ENCODE data around the gene CCDC24. TPM values are rescaled to one million over a fixed set of nuclear protein-coding genes. Genes with fewer than 3 reads are reported as not detected.

CCDC24 gene
- total RNA-seq, result 4.9 and 5.5 TPM in 2 replicates
- long read RNA-seq, result 0 reads

GRCh38 chr1:43991476-43992231 is at the start of gene CCDC24:
CCDC24 (plus strand) TSS chr1:43991599; CDS start chr1:43991879, 280 bp downstream.
- TF ChIP-seq, protein P1, sequence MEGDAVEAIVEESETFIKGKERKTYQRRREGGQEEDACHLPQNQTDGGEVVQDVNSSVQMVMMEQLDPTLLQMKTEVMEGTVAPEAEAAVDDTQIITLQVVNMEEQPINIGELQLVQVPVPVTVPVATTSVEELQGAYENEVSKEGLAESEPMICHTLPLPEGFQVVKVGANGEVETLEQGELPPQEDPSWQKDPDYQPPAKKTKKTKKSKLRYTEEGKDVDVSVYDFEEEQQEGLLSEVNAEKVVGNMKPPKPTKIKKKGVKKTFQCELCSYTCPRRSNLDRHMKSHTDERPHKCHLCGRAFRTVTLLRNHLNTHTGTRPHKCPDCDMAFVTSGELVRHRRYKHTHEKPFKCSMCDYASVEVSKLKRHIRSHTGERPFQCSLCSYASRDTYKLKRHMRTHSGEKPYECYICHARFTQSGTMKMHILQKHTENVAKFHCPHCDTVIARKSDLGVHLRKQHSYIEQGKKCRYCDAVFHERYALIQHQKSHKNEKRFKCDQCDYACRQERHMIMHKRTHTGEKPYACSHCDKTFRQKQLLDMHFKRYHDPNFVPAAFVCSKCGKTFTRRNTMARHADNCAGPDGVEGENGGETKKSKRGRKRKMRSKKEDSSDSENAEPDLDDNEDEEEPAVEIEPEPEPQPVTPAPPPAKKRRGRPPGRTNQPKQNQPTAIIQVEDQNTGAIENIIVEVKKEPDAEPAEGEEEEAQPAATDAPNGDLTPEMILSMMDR (conservative IDR thresholded peaks at IDR 0.05), result no peak
- peak; percentile 56 for DNase-seq (ENCODE audit: low read depth, low spot score)
- H3K9me3 Mint-ChIP-seq, result no peaks in the 10 kb centered on the region
- no peaks in the 10 kb centered on the region for H3K36me3 Mint-ChIP-seq (ENCODE audit: low read depth)
- peaks cover 23% of the 10 kb centered on the region for H3K4me1 Mint-ChIP-seq
- H3K27me3 Mint-ChIP-seq (ENCODE audit: low read depth), result peaks cover 4% of the 10 kb centered on the region
- H3K4me3 Mint-ChIP-seq, result peak within 1 kb of the TSS; percentile 90
- H3K27ac Mint-ChIP-seq (ENCODE audit: unreplicated experiment), result peak within 1 kb of the TSS; percentile 83

DNA sequence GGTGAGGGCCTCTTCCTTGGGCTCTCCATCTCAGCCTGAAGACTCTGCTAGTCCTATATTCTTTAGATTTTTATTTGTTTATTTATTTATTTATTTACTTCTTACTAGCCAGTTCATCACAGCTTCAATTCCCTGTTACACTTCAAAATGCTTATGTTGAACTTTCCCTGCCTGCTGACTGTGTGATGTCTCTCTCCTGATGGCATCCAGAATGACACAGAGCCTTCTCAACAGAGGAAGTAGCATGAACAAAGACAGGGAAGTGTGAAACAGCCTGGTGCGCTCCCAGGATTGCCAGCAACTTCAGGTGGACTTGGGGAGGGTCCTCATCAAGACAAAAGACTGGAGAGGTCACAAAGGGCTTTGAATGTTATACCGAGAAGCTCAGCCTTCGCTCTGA is 49.0 kb upstream of the CCDC24 start:
- Mint-ChIP-seq H3K27me3 (ENCODE audit: low read depth) (peaks cover 17% of the 10 kb centered on the region), H3K4me3 (no peak overlapping the region), H3K9me3 (no peaks in the 10 kb centered on the region), H3K4me1 (peaks cover 9% of the 10 kb centered on the region), H3K27ac (ENCODE audit: unreplicated experiment) (no peak overlapping the region), H3K36me3 (ENCODE audit: low read depth) (no peaks in the 10 kb centered on the region)
- no peak for DNase-seq (ENCODE audit: low read depth, low spot score)
- TF ChIP-seq, protein P1 (conservative IDR thresholded peaks at IDR 0.05), result no peak

DNA sequence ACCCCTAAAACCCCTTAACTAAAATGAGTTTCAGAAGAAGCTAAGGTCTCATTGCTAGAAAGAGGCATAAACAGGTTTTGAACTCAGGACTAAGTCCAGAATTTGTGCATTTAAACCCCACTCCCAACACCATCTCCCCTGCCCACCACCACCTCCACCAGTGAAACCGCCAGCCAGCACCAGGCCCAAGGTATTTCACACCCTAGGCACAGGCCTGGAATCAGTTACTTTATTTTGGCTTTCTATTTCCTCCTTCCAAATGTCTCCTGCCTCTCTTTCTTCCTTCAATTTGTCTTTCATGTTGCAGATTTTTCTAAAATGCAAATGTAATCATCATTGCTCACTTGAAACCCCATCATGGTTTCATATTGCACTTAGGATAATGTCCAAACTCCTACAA is 46.5 kb upstream of the CCDC24 start:
- no peak overlapping the region for H3K4me3 Mint-ChIP-seq
- no peak for DNase-seq (ENCODE audit: low read depth, low spot score)
- H3K36me3 Mint-ChIP-seq (ENCODE audit: low read depth), result no peaks in the 10 kb centered on the region

GRCh38 chr1:43945674-43946235 is 45.6 kb upstream of the CCDC24 start:
- no peak for DNase-seq (ENCODE audit: low read depth, low spot score)
- Mint-ChIP-seq H3K4me3 (peak overlapping the region; percentile 86), H3K36me3 (ENCODE audit: low read depth) (peaks cover 4% of the 10 kb centered on the region), H3K9me3 (no peaks in the 10 kb centered on the region), H3K4me1 (peaks cover 29% of the 10 kb centered on the region), H3K27ac (ENCODE audit: unreplicated experiment) (no peak overlapping the region), H3K27me3 (ENCODE audit: low read depth) (no peaks in the 10 kb centered on the region)
- TF ChIP-seq, protein P1 (conservative IDR thresholded peaks at IDR 0.05), result no peak

More for the DNA sequence above, 46.5 kb upstream of the CCDC24 start:
- Mint-ChIP-seq H3K27ac (ENCODE audit: unreplicated experiment) (no peak overlapping the region), H3K27me3 (ENCODE audit: low read depth) (peaks cover 2% of the 10 kb centered on the region), H3K9me3 (no peaks in the 10 kb centered on the region), H3K4me1 (peaks cover 23% of the 10 kb centered on the region)
- TF ChIP-seq, protein P1 (conservative IDR thresholded peaks at IDR 0.05), result no peak

DNA sequence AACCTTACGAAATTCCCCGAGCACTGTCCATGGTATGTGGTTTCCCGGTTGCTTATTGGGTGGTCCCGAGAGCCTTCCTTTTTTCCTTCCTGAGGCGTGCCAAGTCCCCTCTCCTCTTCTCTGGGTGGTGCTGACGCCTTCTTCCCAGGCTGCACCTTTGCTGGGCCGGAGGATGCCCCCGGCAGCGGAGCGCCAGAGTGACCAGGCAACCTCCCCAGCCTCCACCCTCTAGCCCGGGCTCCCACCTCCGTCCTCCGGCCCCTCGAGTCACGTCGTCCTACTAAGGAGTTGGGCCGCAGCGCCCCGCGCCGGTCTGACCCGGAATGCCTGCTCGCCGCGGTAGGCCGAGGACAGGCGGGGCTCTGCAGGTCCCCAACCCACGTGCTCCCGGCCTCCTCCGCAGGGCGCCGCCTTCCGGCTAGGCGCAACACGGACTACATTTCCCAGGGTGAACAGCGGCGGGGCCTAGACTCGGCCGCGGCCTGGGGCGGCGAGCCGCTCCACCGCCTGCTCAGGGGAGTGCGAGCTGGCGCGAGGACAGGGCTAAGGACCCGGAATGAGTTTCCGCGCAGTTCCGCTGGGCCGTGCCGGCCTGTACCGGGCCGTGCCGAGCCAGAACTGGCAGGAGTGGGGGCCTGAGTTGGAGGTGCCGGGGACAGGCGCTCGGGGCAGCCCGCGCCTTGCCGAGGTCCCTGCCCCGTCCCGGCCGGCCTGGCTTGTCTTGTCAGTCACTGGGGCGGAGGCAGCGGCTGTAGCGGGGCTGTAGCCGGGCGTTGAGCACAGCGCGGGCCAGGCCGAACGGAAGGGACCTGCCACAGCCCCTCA is 45.0 kb upstream of the CCDC24 start, which contains the start of gene IPO13:
Gene IPO13, plus strand, starts transcription at position 715 of the 825 bp plus-strand sequence. CDS start 651 bp downstream, outside the sequence.
- no peaks in the 10 kb centered on the region for H3K9me3 Mint-ChIP-seq
- H3K27ac Mint-ChIP-seq (ENCODE audit: unreplicated experiment), result peak within 1 kb of the TSS; percentile 99
- H3K4me3 Mint-ChIP-seq, result peak within 1 kb of the TSS; percentile 86
- peaks cover 33% of the 10 kb centered on the region for H3K4me1 Mint-ChIP-seq
- DNase-seq (ENCODE audit: low read depth, low spot score), result peak; percentile 95
- peaks cover 4% of the 10 kb centered on the region for H3K36me3 Mint-ChIP-seq (ENCODE audit: low read depth)
- no peaks in the 10 kb centered on the region for H3K27me3 Mint-ChIP-seq (ENCODE audit: low read depth)
- TF ChIP-seq, protein P1 (conservative IDR thresholded peaks at IDR 0.05), result peak; percentile 73
